HCT116 (cell line): ENCODE data around the gene AVL9. TPM values are rescaled to one million over a fixed set of nuclear protein-coding genes. Genes with fewer than 3 reads are reported as not detected.
A peak's percentile ranks its signal among the peaks of the same experiment; 100 is the strongest.

Experiments
- ATF3 ChIP-seq: IDR thresholded peaks from 2 replicates; pipeline ENCODE4 v1.6.1; 2012
- CBX3 ChIP-seq: IDR thresholded peaks from 2 replicates; pipeline ENCODE4 v1.6.1; 2012; ENCODE audit warnings: low read depth
- EZH2 ChIP-seq: fragments of 200-600 bp; sonication (generic); IDR thresholded peaks from 2 replicates; pipeline ENCODE4 v1.6.1; 2017; ENCODE audit warnings: antibody characterized with exemption, mixed run types
- MAX ChIP-seq: IDR thresholded peaks from 2 replicates; pipeline ENCODE4 v1.6.1; 2012
- POLR2AphosphoS5 ChIP-seq: IDR thresholded peaks from 2 replicates; pipeline ENCODE4 v1.6.1; 2011; ENCODE audit warnings: mild to moderate bottlenecking, low read depth, low read length, moderate library complexity
- REST ChIP-seq: IDR thresholded peaks from 2 replicates; pipeline ENCODE4 v1.6.1; 2012; ENCODE audit warnings: low read depth
- SIN3A ChIP-seq: IDR thresholded peaks from 2 replicates; pipeline ENCODE4 v1.6.1; 2012; ENCODE audit warnings: low read depth
- SP1 ChIP-seq: IDR thresholded peaks from 2 replicates; pipeline ENCODE4 v1.6.1; 2012; ENCODE audit warnings: low read depth
- ZBTB33 ChIP-seq: IDR thresholded peaks from 2 replicates; pipeline ENCODE4 v1.6.1; 2011; ENCODE audit warnings: mild to moderate bottlenecking, low read length, moderate library complexity; ENCODE audit not compliant: insufficient replicate concordance; ENCODE audit errors: extremely low read depth
- ZFX ChIP-seq: fragments of 450-650 bp; IDR thresholded peaks from 2 replicates; pipeline ENCODE4 v1.6.1; 2017
- total RNA-seq: library from RNA; stranded (reverse); gene quantifications from one replicate; pipeline ENCODE4 v1.2.1, GENCODE V29; 2021; ENCODE audit not compliant: unreplicated experiment

AVL9 gene
- total RNA-seq, 1 experiment from 2014 or later = 89.0 TPM

- TF ChIP-seq SIN3A = no peak
- TF ChIP-seq ATF3 = no peak
- TF ChIP-seq MAX = no peak
- no peak for TF ChIP-seq ZFX
- no peak for TF ChIP-seq EZH2
- TF ChIP-seq REST = no peak
- peak; percentile 2; the same call in 1 of the 2 replicates for TF ChIP-seq SP1
- TF ChIP-seq ZBTB33 = no peak
- no peak for TF ChIP-seq POLR2AphosphoS5
- no peak for TF ChIP-seq CBX3
- TF ChIP-seq, all 23 proteins: peak for 4
Measured at GRCh38 chr7:32500922-32501341, 5.6 kb downstream of the AVL9 start (continued).
